ENCODE measurements around the gene LRRC61.
A peak's percentile ranks its signal among the peaks of the same experiment; 100 is the strongest.

The LRRC61 gene

DNA sequence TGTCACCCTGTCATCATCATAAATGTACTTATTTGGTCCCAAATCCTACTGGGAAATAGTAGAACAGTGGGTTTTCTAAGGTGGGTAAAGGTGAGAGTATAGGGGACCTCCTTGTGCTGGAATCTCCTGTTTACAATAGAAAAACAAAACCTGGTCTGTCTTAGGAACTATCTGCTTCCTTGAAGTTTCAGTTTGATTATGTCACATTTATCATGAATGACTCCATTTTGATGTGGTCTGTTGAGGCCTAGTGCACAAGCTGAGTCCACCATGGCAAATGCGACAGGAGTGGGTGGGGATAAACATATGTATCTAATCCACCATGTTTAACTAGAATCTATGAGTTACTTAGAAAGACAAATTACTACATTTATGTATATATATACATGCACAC lies 32.5 kb downstream of the LRRC61 start:
- DNase-seq (ENCODE audit: low spot score), result no peak

DNA sequence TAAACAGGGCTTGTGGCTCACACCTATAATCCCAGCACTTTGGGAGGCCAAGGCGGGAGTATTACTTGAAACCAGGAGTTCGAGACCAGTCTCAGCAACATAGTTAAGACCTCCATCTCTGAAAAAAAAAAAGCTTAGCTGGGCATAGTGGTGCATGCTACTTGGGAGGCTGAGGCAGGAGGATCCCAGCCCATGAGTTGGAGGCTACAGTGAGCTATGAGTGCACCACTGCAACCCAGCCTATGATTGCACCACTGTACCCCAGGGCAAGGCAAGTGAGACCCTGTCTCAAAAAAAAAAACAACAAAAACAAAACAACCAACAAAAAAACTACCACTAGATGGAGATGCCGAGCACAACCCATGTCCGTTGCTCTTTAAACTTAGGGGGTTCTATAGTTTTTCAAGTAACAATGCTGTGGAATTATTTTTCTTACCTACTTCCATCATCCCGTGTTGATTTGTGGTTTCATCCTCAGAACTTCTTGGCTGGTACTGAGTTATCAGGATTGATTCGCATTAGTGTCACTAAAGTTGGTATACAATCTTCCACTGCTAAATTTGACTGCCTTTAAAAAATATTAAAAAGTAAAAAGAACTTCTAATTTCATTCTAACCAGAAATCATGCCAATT lies 33.2 kb downstream of the LRRC61 start:
- peak; percentile 57 for DNase-seq (ENCODE audit: low spot score)

DNA sequence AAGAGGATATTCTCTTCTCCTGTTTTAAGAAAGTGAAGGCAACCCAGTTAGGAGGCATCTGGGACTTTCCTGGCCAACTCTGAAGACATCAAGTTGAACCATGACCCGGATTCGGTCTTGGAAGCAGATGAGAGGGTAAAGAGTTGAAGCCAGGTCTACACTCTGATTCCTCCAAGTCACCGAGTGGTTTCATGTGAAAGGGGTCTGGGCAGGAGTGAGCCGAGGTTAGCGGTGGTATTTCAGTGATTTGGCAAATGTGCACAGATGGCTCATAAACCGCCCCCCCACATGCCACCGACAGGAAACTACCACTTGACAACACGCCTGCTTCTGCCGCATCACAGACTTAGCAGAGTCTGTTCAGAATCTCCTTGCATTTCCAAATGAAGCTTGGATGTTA lies 34.1 kb downstream of the LRRC61 start:
- DNase-seq (ENCODE audit: low spot score), result no peak

GRCh38 chr7:150357771-150358427 lies 34.7 kb downstream of the LRRC61 start:
- no peak for DNase-seq (ENCODE audit: low spot score)

- no peak for DNase-seq (ENCODE audit: low spot score)
Observed at GRCh38 chr7:150358433-150358832, 35.3 kb downstream of the LRRC61 start.

DNA sequence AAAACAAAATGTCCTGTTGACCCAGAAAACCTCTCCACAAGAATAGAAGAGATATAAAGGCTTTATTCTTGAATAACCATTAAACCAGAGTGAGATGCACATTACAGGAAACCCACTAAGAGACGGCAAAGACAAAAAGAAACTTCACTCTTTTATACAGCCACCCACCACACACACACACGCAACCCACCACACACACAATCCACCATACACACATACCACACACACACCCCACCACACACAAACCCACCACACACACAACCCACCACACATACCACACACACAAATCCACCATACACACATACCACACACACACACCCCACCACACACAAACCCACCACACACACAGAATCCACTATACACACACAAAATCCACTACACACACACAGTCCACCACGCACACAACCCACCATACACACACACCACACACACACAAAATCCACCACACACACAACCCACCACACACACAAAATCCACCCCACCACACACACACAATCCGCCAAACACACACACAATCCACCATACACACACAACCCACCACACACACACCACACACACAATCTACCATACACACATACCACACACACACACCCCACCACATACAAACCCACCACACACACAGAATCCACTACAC lies 36.0 kb downstream of the LRRC61 start:
- no peak for DNase-seq (ENCODE audit: low spot score)

GRCh38 chr7:150359622-150360362 lies 36.6 kb downstream of the LRRC61 start:
- DNase-seq (ENCODE audit: low spot score), result no peak

GRCh38 chr7:150360363-150361058 lies 37.4 kb downstream of the LRRC61 start:
- DNase-seq (ENCODE audit: low spot score), result no peak

DNA sequence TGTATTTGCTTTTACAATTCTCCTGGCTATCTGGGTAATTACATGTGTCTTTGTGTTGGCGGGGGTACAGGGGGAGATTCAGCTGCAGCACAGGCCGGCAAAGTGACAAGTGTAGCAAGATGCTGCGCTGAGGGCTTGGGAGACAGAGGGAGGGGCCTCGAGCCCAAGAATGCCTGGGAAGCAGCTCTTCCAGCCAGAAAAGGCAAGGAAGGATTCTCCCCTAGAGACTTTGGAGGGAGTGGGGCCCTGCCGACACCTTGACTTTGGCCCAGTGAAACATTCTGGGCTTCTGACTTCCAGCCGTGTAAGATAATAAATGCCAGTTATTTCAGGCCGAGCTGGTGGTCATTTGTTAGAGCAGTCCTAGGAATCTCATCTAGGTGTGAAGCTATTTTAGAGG lies 38.2 kb downstream of the LRRC61 start:
- DNase-seq (ENCODE audit: low spot score), result no peak

- DNase-seq (ENCODE audit: low spot score), result no peak
Observed at GRCh38 chr7:150361807-150362621, 38.9 kb downstream of the LRRC61 start.

DNA sequence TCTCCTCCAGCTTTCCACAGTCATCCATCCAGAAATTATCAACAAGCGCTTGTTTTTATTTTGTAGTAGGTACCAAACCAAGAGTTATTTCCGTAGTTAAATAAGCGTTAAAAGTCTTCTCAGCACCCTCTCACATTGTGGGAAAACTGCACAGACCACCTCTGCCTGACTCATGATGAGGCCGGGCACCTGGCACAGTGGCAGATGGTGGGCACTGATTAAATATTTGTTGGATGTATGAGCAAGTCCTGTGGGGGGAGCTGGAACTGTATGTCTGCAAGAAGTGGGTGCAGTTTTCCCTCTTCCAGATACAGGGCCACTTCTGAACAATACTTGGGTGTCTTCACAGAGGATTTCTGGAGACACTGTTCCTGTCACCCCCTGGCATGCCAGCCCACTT lies 40.2 kb downstream of the LRRC61 start:
- no peak for DNase-seq (ENCODE audit: low spot score)

DNA sequence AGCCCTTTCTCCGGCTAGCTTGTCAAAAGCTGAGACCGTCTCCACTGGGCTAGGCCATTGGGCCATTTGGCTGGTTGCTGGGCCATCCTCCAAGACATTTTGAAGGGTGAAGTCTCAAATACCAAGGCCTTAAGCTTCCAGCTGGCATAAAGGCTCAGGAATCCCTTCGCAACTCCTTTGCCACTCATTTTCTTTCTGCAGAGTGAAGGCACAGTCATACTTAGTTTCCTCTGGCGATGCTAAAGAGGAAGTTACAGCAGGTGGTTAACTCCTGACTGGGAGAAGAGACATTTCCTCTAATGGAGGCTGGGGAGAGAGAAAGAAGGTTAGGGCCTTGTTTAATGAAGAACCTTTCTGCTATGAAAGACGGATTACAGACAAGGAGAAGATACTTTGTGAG lies 40.7 kb downstream of the LRRC61 start:
- no peak for DNase-seq (ENCODE audit: low spot score)

DNA sequence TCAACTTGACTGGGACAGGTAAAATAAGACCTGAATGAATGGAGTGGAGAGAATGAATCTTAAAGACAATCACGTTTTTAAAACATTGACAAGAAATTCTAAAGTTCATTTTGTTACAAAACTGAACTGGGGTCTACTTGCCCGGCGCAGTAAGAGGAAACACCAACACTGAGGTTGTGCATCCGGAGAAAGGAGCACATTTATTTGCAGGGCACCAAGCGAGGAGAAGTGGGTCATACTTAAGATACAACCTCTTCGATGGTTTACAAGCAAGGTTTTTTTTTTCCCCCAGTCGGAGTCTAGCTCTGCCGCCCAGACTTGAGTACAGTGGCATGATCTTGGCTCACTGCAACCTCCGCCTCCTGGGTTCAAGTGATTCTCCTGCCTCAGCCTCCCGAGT lies 42.0 kb downstream of the LRRC61 start:
- DNase-seq (ENCODE audit: low spot score), result no peak

DNA sequence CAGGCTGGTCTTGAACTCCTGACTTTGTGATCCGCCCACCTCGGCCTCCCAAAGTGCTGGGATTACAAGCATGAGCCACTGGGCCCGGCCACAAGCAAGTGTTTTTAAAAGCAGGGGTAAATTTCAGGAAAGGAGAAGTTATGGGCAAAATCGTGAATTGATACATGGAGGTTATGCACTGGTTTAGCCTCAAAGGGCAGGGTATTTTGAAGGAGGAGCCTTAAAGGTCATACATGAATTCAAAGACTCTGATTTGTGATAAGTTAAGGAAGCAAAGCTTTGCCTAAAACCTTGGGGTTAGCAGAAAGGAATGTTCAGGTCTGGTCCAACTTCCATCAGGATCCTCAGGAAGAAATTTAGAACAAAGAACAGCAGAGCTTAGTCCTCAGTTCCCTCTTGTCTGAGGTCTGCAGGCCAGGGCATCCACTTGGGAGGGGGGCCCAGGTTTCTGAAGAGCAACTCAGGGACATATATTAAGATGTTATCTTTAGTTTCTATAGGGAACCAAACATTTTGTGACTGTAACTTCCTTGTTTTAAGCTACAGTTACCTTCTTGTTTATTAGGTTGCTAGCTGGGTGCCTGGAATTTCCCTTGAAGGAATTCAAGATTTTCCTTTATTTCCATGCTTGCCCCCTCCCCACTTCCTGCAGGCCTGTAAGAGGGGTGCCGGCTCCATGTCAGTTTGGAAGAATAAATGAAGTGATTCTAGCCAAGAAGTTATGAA lies 42.7 kb downstream of the LRRC61 start:
- DNase-seq (ENCODE audit: low spot score), result no peak

GRCh38 chr7:150367677-150368095 lies 44.5 kb downstream of the LRRC61 start:
- no peak for DNase-seq (ENCODE audit: low spot score)

GRCh38 chr7:150368096-150368883 lies 45.1 kb downstream of the LRRC61 start, which contains the start of gene REPIN1:
Gene REPIN1, plus strand, starts transcription at chr7:150368822. Its CDS starts 890 bp downstream, at chr7:150369712.
- peak; percentile 88 for DNase-seq (ENCODE audit: low spot score)

GRCh38 chr7:150368884-150369747 lies 46.0 kb downstream of the LRRC61 start:
- DNase-seq (ENCODE audit: low spot score), result peak; percentile 82
